HG03025 (cell line): Measurements from ENCODE around the gene AS3MT.
"Not testable (repeated sequence)": the region's sequence is repeated elsewhere in the genome, so short reads cannot be mapped to it uniquely, and the experiment has no call there.

Experiments
- ATAC-seq: cut with Tn5 transposase; IDR thresholded peaks from one replicate; pipeline ENCODE4 v1.9.1; 2021; ENCODE audit warnings: mild to moderate bottlenecking, moderate library complexity; ENCODE audit not compliant: unreplicated experiment, low FRiP score

Gene AS3MT

GRCh38 chr10:102918817-102919245 is 49.6 kb downstream of the AS3MT start:
- no peak for ATAC-seq

DNA sequence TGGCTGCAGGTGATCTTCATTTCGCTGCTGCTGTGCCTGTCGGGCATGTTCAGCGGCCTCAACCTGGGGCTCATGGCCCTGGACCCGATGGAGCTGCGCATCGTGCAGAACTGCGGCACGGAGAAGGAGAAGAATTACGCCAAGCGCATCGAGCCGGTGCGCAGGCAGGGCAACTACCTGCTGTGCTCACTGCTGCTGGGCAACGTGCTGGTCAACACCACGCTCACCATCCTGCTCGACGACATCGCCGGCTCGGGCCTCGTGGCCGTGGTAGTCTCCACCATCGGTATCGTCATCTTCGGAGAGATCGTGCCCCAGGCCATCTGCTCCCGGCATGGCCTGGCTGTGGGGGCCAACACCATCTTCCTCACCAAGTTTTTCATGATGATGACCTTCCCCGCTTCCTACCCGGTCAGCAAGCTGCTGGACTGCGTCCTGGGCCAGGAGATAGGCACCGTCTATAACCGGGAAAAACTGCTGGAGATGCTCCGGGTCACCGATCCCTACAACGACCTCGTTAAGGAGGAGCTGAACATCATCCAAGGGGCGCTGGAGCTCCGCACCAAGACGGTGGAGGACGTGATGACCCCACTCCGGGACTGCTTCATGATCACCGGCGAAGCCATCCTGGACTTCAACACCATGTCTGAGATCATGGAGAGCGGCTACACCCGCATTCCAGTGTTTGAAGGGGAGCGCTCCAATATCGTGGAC is 50.1 kb downstream of the AS3MT start:
- no peak for ATAC-seq

- no peak for ATAC-seq
These were observed 50.9 kb downstream of the AS3MT start for GRCh38 chr10:102919992-102920739.

- no peak for ATAC-seq
These were observed 54.3 kb downstream of the AS3MT start for GRCh38 chr10:102923601-102924000.

DNA sequence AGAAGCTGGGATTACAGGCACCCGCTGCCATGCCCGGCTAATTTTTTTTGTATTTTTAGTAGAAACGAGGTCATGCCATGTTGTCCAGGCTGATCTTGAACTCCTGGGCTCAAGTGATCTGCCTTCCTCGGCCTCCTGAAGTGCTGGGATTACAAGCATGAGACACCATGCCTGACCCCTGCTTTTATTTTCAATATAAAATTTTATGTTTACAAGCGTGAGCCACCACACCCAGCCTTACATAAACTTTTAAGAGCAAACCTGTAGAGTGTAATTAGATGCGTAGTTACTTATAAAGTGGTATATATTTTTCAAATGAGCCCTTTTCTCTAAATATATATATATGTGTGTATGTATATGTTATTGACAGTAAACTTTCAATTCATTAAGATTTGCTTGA is 57.6 kb downstream of the AS3MT start:
- no peak for ATAC-seq

- ATAC-seq, result no peak
These were observed 58.2 kb downstream of the AS3MT start for GRCh38 chr10:102927311-102928010.

- ATAC-seq, result not testable (repeated sequence)
These were observed 59.2 kb downstream of the AS3MT start for GRCh38 chr10:102928442-102928841.

GRCh38 chr10:102930720-102931119 is 61.5 kb downstream of the AS3MT start:
- ATAC-seq, result no peak

- ATAC-seq, result no peak
These were observed 62.4 kb downstream of the AS3MT start for GRCh38 chr10:102931643-102932042.

DNA sequence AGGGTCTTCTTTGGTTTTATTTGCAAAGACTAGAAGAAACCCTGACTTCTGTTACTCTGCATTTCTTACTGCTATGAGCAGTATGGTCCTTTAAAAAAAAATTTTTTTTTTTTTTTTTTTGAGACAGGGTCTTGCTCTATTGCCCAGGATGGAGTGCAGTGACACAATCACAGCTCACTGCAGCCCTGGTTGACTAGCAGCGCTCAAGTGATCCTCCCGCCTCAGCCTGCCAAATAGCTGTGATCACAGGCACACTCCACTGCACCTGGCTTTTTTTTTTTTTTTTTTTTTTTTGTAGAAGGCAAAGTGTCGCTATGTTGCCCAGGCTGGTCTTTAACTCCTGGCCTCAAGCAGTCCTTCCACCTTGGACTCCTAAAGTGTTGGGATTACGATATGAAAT is 66.2 kb downstream of the AS3MT start:
- no peak for ATAC-seq

- no peak for ATAC-seq
These were observed 66.8 kb downstream of the AS3MT start for GRCh38 chr10:102935939-102936605.

DNA sequence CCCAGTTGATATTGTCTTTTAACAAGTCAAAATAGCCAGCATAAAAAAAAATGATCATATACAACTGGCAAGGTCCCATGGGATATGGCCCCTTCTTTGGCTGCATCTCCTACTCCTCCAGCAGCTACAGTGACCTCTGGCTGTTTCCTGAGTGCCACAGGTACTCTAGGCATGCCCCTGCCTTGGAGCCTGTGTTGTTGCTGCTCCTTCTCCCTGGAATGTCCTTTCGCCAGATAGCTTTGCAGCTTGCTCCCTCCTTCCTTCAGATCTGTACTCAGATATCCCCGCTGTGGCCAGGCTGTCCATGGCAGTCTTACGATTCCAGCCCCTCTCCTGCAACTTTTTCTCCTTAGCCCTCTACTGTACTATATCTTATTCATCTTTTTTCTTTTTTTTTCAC is 72.1 kb downstream of the AS3MT start:
- no peak for ATAC-seq

GRCh38 chr10:102945449-102945848 is 76.2 kb downstream of the AS3MT start:
- ATAC-seq, result no peak

GRCh38 chr10:102945962-102946361 is 76.7 kb downstream of the AS3MT start:
- no peak for ATAC-seq

DNA sequence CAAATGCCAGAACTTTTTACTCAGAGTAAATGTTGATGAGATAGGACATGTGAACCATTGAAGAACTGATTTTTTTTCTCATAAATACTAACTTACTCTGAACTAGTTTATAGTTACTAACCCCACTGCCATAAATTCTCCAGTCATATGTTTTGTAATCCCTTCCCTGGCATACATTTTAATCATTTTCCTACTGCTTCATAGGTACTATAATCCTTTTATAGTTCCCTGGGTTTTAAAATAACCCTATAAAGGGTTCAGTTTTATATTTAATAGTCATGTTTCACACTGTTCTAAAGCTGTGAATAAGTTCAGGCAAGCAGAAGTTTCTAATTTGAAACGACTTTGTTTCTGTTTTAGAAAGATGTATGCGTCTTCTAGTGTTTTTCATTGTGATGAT is 77.7 kb downstream of the AS3MT start:
- ATAC-seq, result no peak

DNA sequence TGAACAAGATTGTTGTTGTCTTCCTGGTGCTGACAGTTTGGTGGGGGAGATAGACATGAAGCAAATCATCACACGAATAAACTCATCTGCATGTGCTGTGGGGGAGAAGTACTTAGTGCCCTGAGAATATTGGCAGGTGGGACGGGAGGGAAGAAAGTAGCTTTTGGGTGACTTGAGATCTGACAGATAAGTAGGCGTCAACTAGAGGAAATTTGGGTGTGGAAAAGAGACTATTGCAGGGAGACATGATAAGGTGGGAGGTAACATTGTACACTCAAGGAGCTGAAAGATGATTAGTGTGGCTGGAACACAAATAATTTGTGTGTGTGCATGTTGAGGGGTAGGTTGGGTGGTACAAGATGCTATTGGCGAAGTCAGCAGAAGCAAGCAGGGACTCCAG is 78.9 kb downstream of the AS3MT start:
- no peak for ATAC-seq

DNA sequence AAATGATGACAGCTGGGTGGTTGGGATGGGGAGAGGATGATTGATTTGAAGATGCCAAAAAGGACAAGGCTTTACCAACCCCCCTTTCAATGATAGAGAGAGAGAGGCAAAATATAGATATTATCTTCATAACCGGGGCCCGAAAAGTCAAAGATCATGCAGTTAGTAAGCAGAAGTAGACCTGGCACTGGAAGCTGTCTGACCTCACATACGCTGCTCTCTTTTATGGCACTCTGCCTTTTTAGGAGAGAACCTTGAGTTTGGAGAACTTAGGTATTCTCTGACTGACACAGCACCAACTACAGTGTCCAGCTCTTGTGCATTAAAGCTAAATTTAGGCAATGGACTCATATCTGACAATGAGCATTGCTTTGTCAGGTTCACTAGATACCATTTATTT is 79.5 kb downstream of the AS3MT start:
- no peak for ATAC-seq

DNA sequence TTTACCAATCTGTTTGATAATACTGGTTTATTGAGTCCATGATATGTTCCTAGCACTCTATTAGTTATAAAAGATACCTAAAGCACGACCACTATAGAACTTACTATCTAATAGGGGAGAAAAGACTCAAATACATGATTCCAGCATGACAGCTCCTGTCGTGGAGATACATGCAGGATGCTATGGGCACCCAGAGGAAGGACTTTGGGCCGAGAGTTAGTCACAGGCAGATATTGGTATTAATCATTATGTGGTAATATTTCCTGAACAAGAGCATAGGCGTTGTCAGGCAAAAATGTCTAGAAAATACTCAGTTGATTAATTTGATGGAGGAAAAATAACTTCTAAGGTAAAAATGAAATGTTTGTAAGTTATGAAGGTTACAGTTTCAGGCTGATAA is 80.6 kb downstream of the AS3MT start:
- ATAC-seq, result no peak

DNA sequence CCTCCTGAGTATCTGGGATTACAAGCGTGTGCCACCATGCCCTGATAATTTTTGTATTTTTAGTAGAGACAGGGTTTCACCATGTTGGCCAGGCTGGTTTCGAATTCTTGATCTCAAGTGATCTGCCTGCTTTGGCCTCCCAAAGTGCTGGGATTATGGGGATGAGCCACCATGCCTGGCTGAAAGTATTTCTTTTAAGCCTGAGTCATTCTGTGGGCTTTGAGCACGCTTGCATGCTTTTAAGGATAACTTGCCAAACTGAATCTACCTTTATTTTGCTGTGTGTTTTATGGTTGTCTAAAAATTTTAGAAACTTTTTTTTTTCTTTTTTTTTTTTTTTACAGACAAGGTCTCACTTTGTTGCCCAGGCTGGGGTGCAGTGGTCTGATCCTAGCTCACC is 82.0 kb downstream of the AS3MT start:
- ATAC-seq, result no peak
